HepG2 (cell line): ENCODE data around the gene PEX10. TPM values are rescaled to one million over a fixed set of nuclear protein-coding genes. Genes with fewer than 3 reads are reported as not detected.

Source experiments
- CAMTA2 ChIP-seq: sonication (generic); formaldehyde crosslinking; IDR thresholded peaks from 2 replicates; pipeline ENCODE4 v1.4.0; 2020; ENCODE audit warnings: mild to moderate bottlenecking, missing genetic modification reagents, borderline replicate concordance
- NFIC ChIP-seq: IDR thresholded peaks from 2 replicates; pipeline ENCODE4 v1.6.1; 2012; ENCODE audit warnings: mild to moderate bottlenecking, low read length, inconsistent platforms
- RNF2 ChIP-seq: fragments of 450-650 bp; conservative IDR thresholded peaks from 2 replicates; pipeline ENCODE4 v1.6.1; 2016; ENCODE audit warnings: low read depth
- ZNF205 ChIP-seq: IDR thresholded peaks from 2 replicates; pipeline ENCODE4 v1.6.1; 2018; ENCODE audit warnings: missing biosample characterization, missing genetic modification reagents
- ZNF224 ChIP-seq: sonication (generic); formaldehyde crosslinking; IDR thresholded peaks from 2 replicates; pipeline ENCODE4 v1.5.0; 2020; ENCODE audit warnings: mild to moderate bottlenecking, missing genetic modification reagents
- ZNF780A ChIP-seq: sonication (generic); formaldehyde crosslinking; IDR thresholded peaks from 2 replicates; pipeline ENCODE4 v1.8.0; 2022; ENCODE audit warnings: mild to moderate bottlenecking, missing genetic modification reagents, moderate library complexity
- ZSCAN30 ChIP-seq: sonication (generic); formaldehyde crosslinking; IDR thresholded peaks from 2 replicates; pipeline ENCODE4 v1.5.0; 2020; ENCODE audit warnings: mild to moderate bottlenecking, missing genetic modification reagents
- polyA plus RNA-seq, 8 experiments: library from polyadenylated mRNA; depleted of rRNA in 3 of 8; stranded (reverse) in 7 of 8; unstranded in 1 of 8; fragments of >200 nt; fragmentation: Illumina TruSeq in 4 of 8; extraction: Trizol in 4 of 8; gene quantifications; 2 replicates each; pipeline versions ENCODE4 v1.2.1 to v1.2.3, GENCODE V29; 2011 to 2016; ENCODE audit warnings: low read depth in 4 of 8, missing spikeins in 1 of 8, mixed read lengths in 1 of 8; ENCODE audit not compliant: insufficient read depth in 1 of 8
- total RNA-seq, 5 experiments: library from RNA; depleted of rRNA; stranded (reverse); fragments of >200 nt; fragmentation: Illumina TruSeq; extraction: Trizol; gene quantifications; 2 replicates each; pipeline ENCODE4 v1.2.3, GENCODE V29; 2016; ENCODE audit warnings: low read depth in 1 of 5
- TF ChIP-seq, protein P1 (sequence below): sonication (generic); formaldehyde crosslinking; IDR thresholded peaks from 2 replicates; pipeline ENCODE4 v1.4.0; 2020; ENCODE audit warnings: missing genetic modification reagents, borderline replicate concordance
- TF ChIP-seq, protein P2 (sequence below): sonication (generic); formaldehyde crosslinking; IDR thresholded peaks from 2 replicates; pipeline ENCODE4 v1.4.0; 2020; ENCODE audit warnings: missing genetic modification reagents
- TF ChIP-seq, protein P3 (sequence below): sonication (generic); formaldehyde crosslinking; IDR thresholded peaks from 2 replicates; pipeline ENCODE4 v1.9.0; 2021; ENCODE audit warnings: missing genetic modification reagents, mild to moderate bottlenecking, borderline replicate concordance
- TF ChIP-seq, protein P4 (sequence below): sonication (generic); formaldehyde crosslinking; IDR thresholded peaks from 2 replicates; pipeline ENCODE4 v1.4.0; 2020; ENCODE audit warnings: mild to moderate bottlenecking, missing genetic modification reagents
- TF ChIP-seq, protein P5 (sequence below): sonication (generic); formaldehyde crosslinking; IDR thresholded peaks from 2 replicates; pipeline ENCODE4 v1.5.0; 2020; ENCODE audit warnings: mild to moderate bottlenecking, missing genetic modification reagents
- TF ChIP-seq, protein P6 (sequence below): IDR thresholded peaks from 2 replicates; pipeline ENCODE4 v1.6.1; 2016; ENCODE audit warnings: low read depth, missing genetic modification reagents, missing compliant biosample characterization

Gene PEX10
- total and polyA plus RNA-seq, 2 of the 13 experiments (the other 11 are each of a cell fraction or from before 2014, with no cell fraction given): 16.1 to 39.6 TPM

DNA sequence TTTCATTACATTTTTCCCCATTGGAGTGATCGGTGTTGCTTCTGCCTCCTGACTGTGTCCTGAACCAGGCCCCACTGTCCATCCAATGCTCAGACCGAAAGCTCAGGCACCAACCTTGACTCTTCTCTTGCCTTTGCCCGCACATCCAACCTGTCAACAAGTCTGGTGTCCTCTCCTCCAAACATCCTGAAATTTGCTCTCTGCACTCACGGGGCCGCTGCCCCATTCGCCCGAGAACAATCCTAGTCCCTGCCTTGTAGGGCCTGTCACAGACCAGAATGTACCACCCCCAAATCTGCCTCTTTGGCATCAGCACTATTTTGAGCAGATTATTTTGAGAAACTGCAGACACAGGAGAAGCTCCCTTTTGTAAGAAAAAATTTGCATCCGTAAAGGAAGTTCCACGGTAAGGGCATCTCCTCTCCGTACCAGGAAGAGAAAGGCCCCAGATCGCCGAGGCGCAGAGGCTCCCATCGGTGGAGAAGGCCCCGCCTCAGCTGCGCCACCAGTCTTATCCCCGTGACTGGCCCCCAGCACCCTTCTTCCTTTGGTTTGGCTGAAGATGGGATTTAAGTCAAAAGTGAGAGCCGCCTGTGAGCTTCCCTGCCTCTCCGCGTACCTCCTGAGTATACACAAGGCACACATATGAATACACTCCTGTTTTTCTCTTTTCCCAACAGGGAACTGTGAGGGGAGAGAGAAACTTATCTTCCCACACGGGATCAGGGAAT, 28.1 kb downstream of the PEX10 start (continued):
- TF ChIP-seq, protein P1, sequence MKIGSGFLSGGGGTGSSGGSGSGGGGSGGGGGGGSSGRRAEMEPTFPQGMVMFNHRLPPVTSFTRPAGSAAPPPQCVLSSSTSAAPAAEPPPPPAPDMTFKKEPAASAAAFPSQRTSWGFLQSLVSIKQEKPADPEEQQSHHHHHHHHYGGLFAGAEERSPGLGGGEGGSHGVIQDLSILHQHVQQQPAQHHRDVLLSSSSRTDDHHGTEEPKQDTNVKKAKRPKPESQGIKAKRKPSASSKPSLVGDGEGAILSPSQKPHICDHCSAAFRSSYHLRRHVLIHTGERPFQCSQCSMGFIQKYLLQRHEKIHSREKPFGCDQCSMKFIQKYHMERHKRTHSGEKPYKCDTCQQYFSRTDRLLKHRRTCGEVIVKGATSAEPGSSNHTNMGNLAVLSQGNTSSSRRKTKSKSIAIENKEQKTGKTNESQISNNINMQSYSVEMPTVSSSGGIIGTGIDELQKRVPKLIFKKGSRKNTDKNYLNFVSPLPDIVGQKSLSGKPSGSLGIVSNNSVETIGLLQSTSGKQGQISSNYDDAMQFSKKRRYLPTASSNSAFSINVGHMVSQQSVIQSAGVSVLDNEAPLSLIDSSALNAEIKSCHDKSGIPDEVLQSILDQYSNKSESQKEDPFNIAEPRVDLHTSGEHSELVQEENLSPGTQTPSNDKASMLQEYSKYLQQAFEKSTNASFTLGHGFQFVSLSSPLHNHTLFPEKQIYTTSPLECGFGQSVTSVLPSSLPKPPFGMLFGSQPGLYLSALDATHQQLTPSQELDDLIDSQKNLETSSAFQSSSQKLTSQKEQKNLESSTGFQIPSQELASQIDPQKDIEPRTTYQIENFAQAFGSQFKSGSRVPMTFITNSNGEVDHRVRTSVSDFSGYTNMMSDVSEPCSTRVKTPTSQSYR (CRISPR knock-in tag): no peak
- TF ChIP-seq, protein P2, sequence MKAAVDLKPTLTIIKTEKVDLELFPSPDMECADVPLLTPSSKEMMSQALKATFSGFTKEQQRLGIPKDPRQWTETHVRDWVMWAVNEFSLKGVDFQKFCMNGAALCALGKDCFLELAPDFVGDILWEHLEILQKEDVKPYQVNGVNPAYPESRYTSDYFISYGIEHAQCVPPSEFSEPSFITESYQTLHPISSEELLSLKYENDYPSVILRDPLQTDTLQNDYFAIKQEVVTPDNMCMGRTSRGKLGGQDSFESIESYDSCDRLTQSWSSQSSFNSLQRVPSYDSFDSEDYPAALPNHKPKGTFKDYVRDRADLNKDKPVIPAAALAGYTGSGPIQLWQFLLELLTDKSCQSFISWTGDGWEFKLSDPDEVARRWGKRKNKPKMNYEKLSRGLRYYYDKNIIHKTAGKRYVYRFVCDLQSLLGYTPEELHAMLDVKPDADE (CRISPR knock-in tag): no peak
- TF ChIP-seq, protein P3, sequence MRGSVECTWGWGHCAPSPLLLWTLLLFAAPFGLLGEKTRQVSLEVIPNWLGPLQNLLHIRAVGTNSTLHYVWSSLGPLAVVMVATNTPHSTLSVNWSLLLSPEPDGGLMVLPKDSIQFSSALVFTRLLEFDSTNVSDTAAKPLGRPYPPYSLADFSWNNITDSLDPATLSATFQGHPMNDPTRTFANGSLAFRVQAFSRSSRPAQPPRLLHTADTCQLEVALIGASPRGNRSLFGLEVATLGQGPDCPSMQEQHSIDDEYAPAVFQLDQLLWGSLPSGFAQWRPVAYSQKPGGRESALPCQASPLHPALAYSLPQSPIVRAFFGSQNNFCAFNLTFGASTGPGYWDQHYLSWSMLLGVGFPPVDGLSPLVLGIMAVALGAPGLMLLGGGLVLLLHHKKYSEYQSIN (CRISPR knock-in tag): no peak
- no peak for TF ChIP-seq ZSCAN30 (CRISPR knock-in tag)
- TF ChIP-seq, protein P4, sequence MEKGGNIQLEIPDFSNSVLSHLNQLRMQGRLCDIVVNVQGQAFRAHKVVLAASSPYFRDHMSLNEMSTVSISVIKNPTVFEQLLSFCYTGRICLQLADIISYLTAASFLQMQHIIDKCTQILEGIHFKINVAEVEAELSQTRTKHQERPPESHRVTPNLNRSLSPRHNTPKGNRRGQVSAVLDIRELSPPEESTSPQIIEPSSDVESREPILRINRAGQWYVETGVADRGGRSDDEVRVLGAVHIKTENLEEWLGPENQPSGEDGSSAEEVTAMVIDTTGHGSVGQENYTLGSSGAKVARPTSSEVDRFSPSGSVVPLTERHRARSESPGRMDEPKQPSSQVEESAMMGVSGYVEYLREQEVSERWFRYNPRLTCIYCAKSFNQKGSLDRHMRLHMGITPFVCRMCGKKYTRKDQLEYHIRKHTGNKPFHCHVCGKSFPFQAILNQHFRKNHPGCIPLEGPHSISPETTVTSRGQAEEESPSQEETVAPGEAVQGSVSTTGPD (CRISPR knock-in tag): no peak
- TF ChIP-seq ZNF205 (CRISPR knock-in tag): no peak
- no peak for TF ChIP-seq ZNF780A (CRISPR knock-in tag)
- no peak for TF ChIP-seq NFIC
- TF ChIP-seq, protein P5, sequence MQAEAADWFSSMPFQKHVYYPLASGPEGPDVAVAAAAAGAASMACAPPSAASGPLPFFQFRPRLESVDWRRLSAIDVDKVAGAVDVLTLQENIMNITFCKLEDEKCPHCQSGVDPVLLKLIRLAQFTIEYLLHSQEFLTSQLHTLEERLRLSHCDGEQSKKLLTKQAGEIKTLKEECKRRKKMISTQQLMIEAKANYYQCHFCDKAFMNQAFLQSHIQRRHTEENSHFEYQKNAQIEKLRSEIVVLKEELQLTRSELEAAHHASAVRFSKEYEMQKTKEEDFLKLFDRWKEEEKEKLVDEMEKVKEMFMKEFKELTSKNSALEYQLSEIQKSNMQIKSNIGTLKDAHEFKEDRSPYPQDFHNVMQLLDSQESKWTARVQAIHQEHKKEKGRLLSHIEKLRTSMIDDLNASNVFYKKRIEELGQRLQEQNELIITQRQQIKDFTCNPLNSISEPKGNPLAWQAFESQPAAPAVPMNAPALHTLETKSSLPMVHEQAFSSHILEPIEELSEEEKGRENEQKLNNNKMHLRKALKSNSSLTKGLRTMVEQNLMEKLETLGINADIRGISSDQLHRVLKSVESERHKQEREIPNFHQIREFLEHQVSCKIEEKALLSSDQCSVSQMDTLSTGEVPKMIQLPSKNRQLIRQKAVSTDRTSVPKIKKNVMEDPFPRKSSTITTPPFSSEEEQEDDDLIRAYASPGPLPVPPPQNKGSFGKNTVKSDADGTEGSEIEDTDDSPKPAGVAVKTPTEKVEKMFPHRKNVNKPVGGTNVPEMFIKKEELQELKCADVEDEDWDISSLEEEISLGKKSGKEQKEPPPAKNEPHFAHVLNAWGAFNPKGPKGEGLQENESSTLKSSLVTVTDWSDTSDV (CRISPR knock-in tag): no peak
- TF ChIP-seq, protein P6, sequence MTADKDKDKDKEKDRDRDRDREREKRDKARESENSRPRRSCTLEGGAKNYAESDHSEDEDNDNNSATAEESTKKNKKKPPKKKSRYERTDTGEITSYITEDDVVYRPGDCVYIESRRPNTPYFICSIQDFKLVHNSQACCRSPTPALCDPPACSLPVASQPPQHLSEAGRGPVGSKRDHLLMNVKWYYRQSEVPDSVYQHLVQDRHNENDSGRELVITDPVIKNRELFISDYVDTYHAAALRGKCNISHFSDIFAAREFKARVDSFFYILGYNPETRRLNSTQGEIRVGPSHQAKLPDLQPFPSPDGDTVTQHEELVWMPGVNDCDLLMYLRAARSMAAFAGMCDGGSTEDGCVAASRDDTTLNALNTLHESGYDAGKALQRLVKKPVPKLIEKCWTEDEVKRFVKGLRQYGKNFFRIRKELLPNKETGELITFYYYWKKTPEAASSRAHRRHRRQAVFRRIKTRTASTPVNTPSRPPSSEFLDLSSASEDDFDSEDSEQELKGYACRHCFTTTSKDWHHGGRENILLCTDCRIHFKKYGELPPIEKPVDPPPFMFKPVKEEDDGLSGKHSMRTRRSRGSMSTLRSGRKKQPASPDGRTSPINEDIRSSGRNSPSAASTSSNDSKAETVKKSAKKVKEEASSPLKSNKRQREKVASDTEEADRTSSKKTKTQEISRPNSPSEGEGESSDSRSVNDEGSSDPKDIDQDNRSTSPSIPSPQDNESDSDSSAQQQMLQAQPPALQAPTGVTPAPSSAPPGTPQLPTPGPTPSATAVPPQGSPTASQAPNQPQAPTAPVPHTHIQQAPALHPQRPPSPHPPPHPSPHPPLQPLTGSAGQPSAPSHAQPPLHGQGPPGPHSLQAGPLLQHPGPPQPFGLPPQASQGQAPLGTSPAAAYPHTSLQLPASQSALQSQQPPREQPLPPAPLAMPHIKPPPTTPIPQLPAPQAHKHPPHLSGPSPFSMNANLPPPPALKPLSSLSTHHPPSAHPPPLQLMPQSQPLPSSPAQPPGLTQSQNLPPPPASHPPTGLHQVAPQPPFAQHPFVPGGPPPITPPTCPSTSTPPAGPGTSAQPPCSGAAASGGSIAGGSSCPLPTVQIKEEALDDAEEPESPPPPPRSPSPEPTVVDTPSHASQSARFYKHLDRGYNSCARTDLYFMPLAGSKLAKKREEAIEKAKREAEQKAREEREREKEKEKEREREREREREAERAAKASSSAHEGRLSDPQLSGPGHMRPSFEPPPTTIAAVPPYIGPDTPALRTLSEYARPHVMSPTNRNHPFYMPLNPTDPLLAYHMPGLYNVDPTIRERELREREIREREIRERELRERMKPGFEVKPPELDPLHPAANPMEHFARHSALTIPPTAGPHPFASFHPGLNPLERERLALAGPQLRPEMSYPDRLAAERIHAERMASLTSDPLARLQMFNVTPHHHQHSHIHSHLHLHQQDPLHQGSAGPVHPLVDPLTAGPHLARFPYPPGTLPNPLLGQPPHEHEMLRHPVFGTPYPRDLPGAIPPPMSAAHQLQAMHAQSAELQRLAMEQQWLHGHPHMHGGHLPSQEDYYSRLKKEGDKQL (CRISPR knock-in tag): no peak
- TF ChIP-seq ZNF224: no peak
- TF ChIP-seq CAMTA2 (CRISPR knock-in tag): no peak
- TF ChIP-seq RNF2: no peak
